Liver (tissue), 9 donors: Measurements from ENCODE around the gene METTL23. TPM values are rescaled to one million over a fixed set of nuclear protein-coding genes. Genes with fewer than 3 reads are reported as not detected.

ENCODE experiments used
- DNase-seq: peaks from one replicate; pipeline ENCODE4 v3.0.0-alpha.2; 2017; ENCODE audit warnings: low spot score
- H3K27ac ChIP-seq, 2 donors: one replicate each; pipeline ENCODE4 v1.7.0; 2013; ENCODE audit warnings: inconsistent platforms in 2 of 2, low read length in 2 of 2, control low read depth in 1 of 2, low read depth in 1 of 2, mild to moderate bottlenecking in 1 of 2
- H3K27me3 ChIP-seq, 4 donors: one replicate each; pipeline versions ENCODE4 v1.6.1 to v1.7.0; 2013; ENCODE audit warnings: low read length in 3 of 4, inconsistent platforms in 1 of 4, mild to moderate bottlenecking in 1 of 4, moderate library complexity in 1 of 4; ENCODE audit not compliant: control insufficient read depth in 4 of 4, insufficient read depth in 4 of 4
- H3K36me3 ChIP-seq, 4 donors: one replicate each; pipeline versions ENCODE4 v1.6.1 to v1.7.0; 2013; ENCODE audit warnings: low read length in 3 of 4, mild to moderate bottlenecking in 3 of 4, low read depth in 1 of 4, moderate library complexity in 1 of 4; ENCODE audit not compliant: control insufficient read depth in 4 of 4, insufficient read depth in 3 of 4
- H3K4me1 ChIP-seq, 4 donors: one replicate each; pipeline versions ENCODE4 v1.6.1 to v1.7.0; 2013; ENCODE audit warnings: low read length in 3 of 4, mild to moderate bottlenecking in 3 of 4, moderate library complexity in 1 of 4; ENCODE audit not compliant: control insufficient read depth in 4 of 4, insufficient read depth in 4 of 4
- H3K4me3 ChIP-seq, 3 donors: one replicate each; pipeline versions ENCODE4 v1.6.1 to v1.7.0; 2013; ENCODE audit warnings: low read length in 3 of 3, control low read depth in 1 of 3, low read depth in 1 of 3, mild to moderate bottlenecking in 1 of 3
- H3K9ac ChIP-seq, 2 donors: one replicate each; pipeline ENCODE4 v1.7.0; 2013; ENCODE audit warnings: low read length in 2 of 2, mild to moderate bottlenecking in 2 of 2, moderate library complexity in 2 of 2, control low read depth in 1 of 2, low read depth in 1 of 2
- H3K9me3 ChIP-seq, 4 donors: one replicate each; pipeline versions ENCODE4 v1.6.1 to v1.7.0; 2013; ENCODE audit warnings: low read length in 3 of 4; ENCODE audit not compliant: control insufficient read depth in 4 of 4
- ATF3 ChIP-seq: IDR thresholded peaks from 2 replicates; pipeline ENCODE4 v1.6.1; 2016; ENCODE audit warnings: antibody characterized with exemption
- EGR1 ChIP-seq, 2 donors: IDR thresholded peaks; 2 replicates each; pipeline ENCODE4 v1.6.1; 2016 to 2018; ENCODE audit warnings: antibody characterized with exemption in 2 of 2, low read depth in 2 of 2
- FOXA1 ChIP-seq: IDR thresholded peaks from 2 replicates; pipeline ENCODE4 v1.6.1; 2016; ENCODE audit warnings: antibody characterized with exemption
- FOXA2 ChIP-seq: IDR thresholded peaks from 2 replicates; pipeline ENCODE4 v1.6.1; 2016; ENCODE audit warnings: antibody characterized with exemption
- GABPA ChIP-seq, 2 donors: IDR thresholded peaks in 1 of 2; conservative IDR thresholded peaks in 1 of 2; 2 replicates each; pipeline ENCODE4 v1.6.1; 2016; ENCODE audit warnings: antibody characterized with exemption in 2 of 2, mild to moderate bottlenecking in 1 of 2, moderate library complexity in 1 of 2
- HNF4A ChIP-seq, 2 donors: conservative IDR thresholded peaks; 2 replicates each; pipeline ENCODE4 v1.6.1; 2016; ENCODE audit warnings: antibody characterized with exemption in 2 of 2, mild to moderate bottlenecking in 2 of 2
- HNF4G ChIP-seq: IDR thresholded peaks from 2 replicates; pipeline ENCODE4 v1.6.1; 2016; ENCODE audit warnings: antibody characterized with exemption
- JUND ChIP-seq, 2 donors: IDR thresholded peaks; 2 replicates each; pipeline ENCODE4 v1.6.1; 2016; ENCODE audit warnings: antibody characterized with exemption in 2 of 2
- NR2F2 ChIP-seq: IDR thresholded peaks from 2 replicates; pipeline ENCODE4 v1.6.1; 2016; ENCODE audit warnings: antibody characterized with exemption
- RAD21 ChIP-seq, 2 donors: IDR thresholded peaks; 2 replicates each; pipeline ENCODE4 v1.6.1; 2016; ENCODE audit warnings: antibody characterized with exemption in 2 of 2, mild to moderate bottlenecking in 2 of 2
- REST ChIP-seq: IDR thresholded peaks from 2 replicates; pipeline ENCODE4 v1.6.1; 2016; ENCODE audit warnings: antibody characterized with exemption, mild to moderate bottlenecking
- RXRA ChIP-seq, 2 donors: IDR thresholded peaks; 2 replicates each; pipeline ENCODE4 v1.6.1; 2017 to 2018; ENCODE audit warnings: antibody characterized with exemption in 2 of 2, mild to moderate bottlenecking in 1 of 2
- SP1 ChIP-seq: IDR thresholded peaks from 2 replicates; pipeline ENCODE4 v1.6.1; 2018; ENCODE audit warnings: antibody characterized with exemption, mild to moderate bottlenecking
- TAF1 ChIP-seq: conservative IDR thresholded peaks from 2 replicates; pipeline ENCODE4 v1.6.1; 2016; ENCODE audit warnings: antibody characterized with exemption, mild to moderate bottlenecking
- YY1 ChIP-seq: IDR thresholded peaks from 2 replicates; pipeline ENCODE4 v1.6.1; 2016; ENCODE audit warnings: antibody characterized with exemption, mild to moderate bottlenecking
- ZBTB33 ChIP-seq: IDR thresholded peaks from 2 replicates; pipeline ENCODE4 v1.6.1; 2016; ENCODE audit warnings: antibody characterized with exemption
- WGBS: extraction: QIAGEN DNeasy Blood & Tissue Kit; methylation state at CpG from one replicate; pipeline ENCODE4 v1.1.7; 2013; 5-methylcytosine and 5-hydroxymethylcytosine counted together
- polyA plus RNA-seq, 2 donors: library from polyadenylated mRNA; stranded (reverse) in 1 of 2; unstranded in 1 of 2; fragments of 200-250 nt in 1 of 2; fragments of >200 nt in 1 of 2; fragmentation: Nextera tagmentation in 1 of 2; extraction: Ambion mirVana in 1 of 2; gene quantifications; one replicate each; pipeline versions ENCODE4 v1.2.1 to v1.2.3, GENCODE V29; 2013 to 2015
- total RNA-seq, 2 donors: library from RNA; depleted of rRNA; stranded (reverse); fragments of >200 nt; gene quantifications; one replicate each; pipeline ENCODE4 v1.2.3, GENCODE V29; 2014
- TF ChIP-seq, protein P1 (sequence below): IDR thresholded peaks from 2 replicates; pipeline ENCODE4 v1.6.1; 2016; ENCODE audit warnings: antibody characterized with exemption
- TF ChIP-seq, protein P2 (sequence below): fragments of 150-350 bp; IDR thresholded peaks from 2 replicates; pipeline ENCODE4 v1.5.1; 2017; ENCODE audit warnings: improper control_type of control experiment, low read depth, low read length; ENCODE audit not compliant: missing input control
- donor health status: healthy.
- donor health status: healthy.
- donor health status: healthy.
- donor health status: healthy.
- donor health status: healthy.

Gene METTL23
- total and polyA plus RNA-seq, 4 donors, result 15.6 to 37.2 (median 22.1) TPM

DNA sequence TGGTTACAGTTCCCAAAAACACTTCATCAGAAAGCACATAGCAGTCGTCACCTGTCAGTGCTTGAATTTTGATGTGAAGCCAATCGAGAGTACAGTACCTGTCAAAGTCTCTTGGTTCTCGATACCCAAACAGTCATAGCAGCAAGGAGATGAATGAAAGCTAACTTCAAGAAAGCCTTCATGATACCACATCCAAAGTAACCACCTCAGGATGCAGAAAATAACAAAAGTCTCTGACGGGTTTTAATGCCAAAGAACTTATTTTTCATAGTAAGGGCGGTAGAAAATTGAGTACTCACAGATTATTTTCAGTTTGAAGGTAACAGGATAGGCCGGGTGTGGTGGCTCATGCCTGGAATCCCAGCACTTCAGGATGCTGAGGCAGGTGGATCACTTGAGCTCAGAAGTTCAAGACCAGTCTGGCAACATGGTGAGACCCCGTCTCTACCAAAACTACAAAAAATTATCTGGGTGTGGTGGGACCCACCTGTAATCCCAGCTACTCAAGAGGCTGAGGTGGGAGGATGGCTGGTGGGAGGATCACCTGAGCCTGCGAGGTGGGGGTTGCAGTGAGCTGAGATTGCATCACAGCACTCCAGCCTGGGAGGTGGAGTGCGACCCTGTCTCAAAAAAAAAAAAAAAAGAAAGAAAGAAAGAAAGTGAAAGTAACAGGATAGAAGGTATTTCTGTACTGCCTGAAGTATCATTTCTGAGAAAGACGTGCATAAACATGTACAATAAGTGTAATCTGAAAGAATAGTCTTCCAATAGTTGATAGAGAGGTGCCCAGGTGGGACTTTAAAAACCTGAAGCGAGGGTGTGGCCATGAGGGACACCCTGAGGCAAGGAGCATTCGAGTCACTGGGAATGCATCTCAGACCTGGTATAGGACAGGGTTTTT, 26.7 kb downstream of the METTL23 start:
- TF ChIP-seq RXRA (IDR thresholded peaks at IDR 0.05), result no peak
- no peak for TF ChIP-seq GABPA (IDR thresholded peaks at IDR 0.05 in 1 of 2, conservative IDR thresholded peaks at IDR 0.05 in 1 of 2)
- DNase-seq, result no peak
- 84% methylated on average over 12 of the region's 12 CpGs for WGBS
- Histone ChIP-seq H3K4me3 (no peak overlapping the region), H3K4me1 (no peaks in the 10 kb centered on the region), H3K9ac (no peak overlapping the region), H3K27me3 (no peaks in the 10 kb centered on the region), H3K27ac (no peak overlapping the region), H3K9me3 (no peaks in the 10 kb centered on the region), H3K36me3 (peaks cover 7 to 11% (median 11%) of the 10 kb centered on the region in 4 donors)

- peaks cover 7 to 13% (median 10%) of the 10 kb centered on the region in 4 donors for H3K36me3 ChIP-seq
- TF ChIP-seq REST, result no peak
- no peak for TF ChIP-seq RAD21 (IDR thresholded peaks at IDR 0.05)
- TF ChIP-seq, protein P1, sequence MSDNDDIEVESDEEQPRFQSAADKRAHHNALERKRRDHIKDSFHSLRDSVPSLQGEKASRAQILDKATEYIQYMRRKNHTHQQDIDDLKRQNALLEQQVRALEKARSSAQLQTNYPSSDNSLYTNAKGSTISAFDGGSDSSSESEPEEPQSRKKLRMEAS, result no peak
- TF ChIP-seq JUND (IDR thresholded peaks at IDR 0.05), result no peak
- TF ChIP-seq ATF3, result no peak
- no peak for TF ChIP-seq SP1
- no peak for TF ChIP-seq HNF4A (conservative IDR thresholded peaks at IDR 0.05)
- no peak for TF ChIP-seq EGR1 (IDR thresholded peaks at IDR 0.05; ENCODE audit: low read depth in 2 of 2)
- no peak for TF ChIP-seq YY1
- no peak for TF ChIP-seq GABPA (IDR thresholded peaks at IDR 0.05 in 1 of 2, conservative IDR thresholded peaks at IDR 0.05 in 1 of 2)
- TF ChIP-seq, protein P2, sequence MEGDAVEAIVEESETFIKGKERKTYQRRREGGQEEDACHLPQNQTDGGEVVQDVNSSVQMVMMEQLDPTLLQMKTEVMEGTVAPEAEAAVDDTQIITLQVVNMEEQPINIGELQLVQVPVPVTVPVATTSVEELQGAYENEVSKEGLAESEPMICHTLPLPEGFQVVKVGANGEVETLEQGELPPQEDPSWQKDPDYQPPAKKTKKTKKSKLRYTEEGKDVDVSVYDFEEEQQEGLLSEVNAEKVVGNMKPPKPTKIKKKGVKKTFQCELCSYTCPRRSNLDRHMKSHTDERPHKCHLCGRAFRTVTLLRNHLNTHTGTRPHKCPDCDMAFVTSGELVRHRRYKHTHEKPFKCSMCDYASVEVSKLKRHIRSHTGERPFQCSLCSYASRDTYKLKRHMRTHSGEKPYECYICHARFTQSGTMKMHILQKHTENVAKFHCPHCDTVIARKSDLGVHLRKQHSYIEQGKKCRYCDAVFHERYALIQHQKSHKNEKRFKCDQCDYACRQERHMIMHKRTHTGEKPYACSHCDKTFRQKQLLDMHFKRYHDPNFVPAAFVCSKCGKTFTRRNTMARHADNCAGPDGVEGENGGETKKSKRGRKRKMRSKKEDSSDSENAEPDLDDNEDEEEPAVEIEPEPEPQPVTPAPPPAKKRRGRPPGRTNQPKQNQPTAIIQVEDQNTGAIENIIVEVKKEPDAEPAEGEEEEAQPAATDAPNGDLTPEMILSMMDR, result no peak
- TF ChIP-seq ZBTB33, result no peak
- no peak for TF ChIP-seq NR2F2
- TF ChIP-seq TAF1, result no peak
- no peak for TF ChIP-seq FOXA1
- TF ChIP-seq HNF4G, result no peak
- no peak for TF ChIP-seq FOXA2
- no peak overlapping the region for H3K27ac ChIP-seq
- 97% methylated on average over 2 of the region's 2 CpGs for WGBS
- H3K4me3 ChIP-seq, result no peak overlapping the region
- no peak overlapping the region for H3K9ac ChIP-seq
- no peaks in the 10 kb centered on the region for H3K9me3 ChIP-seq
- no peaks in the 10 kb centered on the region for H3K27me3 ChIP-seq
- no peaks in the 10 kb centered on the region for H3K4me1 ChIP-seq
- DNase-seq, result no peak
Observed at GRCh38 chr17:76755285-76755684, 28.6 kb downstream of the METTL23 start.
